Cardiac muscle cell (in vitro differentiated cells and primary cell): ENCODE measurements around the gene ADAMTS12. TPM values are rescaled to one million over a fixed set of nuclear protein-coding genes. Genes with fewer than 3 reads are reported as not detected.
"Not testable (repeated sequence)": the region's sequence is repeated elsewhere in the genome, so short reads cannot be mapped to it uniquely, and the experiment has no call there.

ENCODE experiments used
- DNase-seq, 2 donors: peaks; one replicate each; pipeline versions ENCODE4 v3.0.0 to v3.0.0-alpha.2; 2010 to 2017; ENCODE audit warnings: low read depth in 1 of 2, low spot score in 1 of 2
- H3K27ac ChIP-seq: fragments of 200-600 bp; sonication (generic); 2 replicates; pipeline ENCODE4 v1.5.1; 2016
- H3K27me3 ChIP-seq: fragments of 200-600 bp; sonication (generic); 2 replicates; pipeline ENCODE4 v1.6.0; 2016; ENCODE audit warnings: control low read depth
- H3K36me3 ChIP-seq: fragments of 200-600 bp; sonication (generic); 2 replicates; pipeline ENCODE4 v1.5.1; 2016; ENCODE audit warnings: control low read depth
- H3K4me1 ChIP-seq: fragments of 200-600 bp; sonication (generic); 2 replicates; pipeline ENCODE4 v1.8.1; 2017; ENCODE audit warnings: low read depth, mild to moderate bottlenecking, mixed run types
- H3K4me3 ChIP-seq: fragments of 200-600 bp; sonication (generic); 2 replicates; pipeline ENCODE4 v1.5.1; 2016; ENCODE audit warnings: mild to moderate bottlenecking
- H3K9me3 ChIP-seq: fragments of 200-600 bp; sonication (generic); 2 replicates; pipeline ENCODE4 v1.5.1; 2017; ENCODE audit warnings: low read depth, mild to moderate bottlenecking, control low read depth
- polyA plus RNA-seq: library from polyadenylated mRNA; unstranded; fragments of >200 nt; fragmentation: Nextera tagmentation; extraction: Ambion mirVana; gene quantifications from 2 replicates; pipeline ENCODE4 v1.2.1, GENCODE V29; 2016
- total RNA-seq: library from RNA; depleted of rRNA; stranded (reverse); fragments of >200 nt; gene quantifications from 2 replicates; pipeline ENCODE4 v1.2.3, GENCODE V29; 2016
- TF ChIP-seq, protein P1 (sequence below): IDR thresholded peaks from 2 replicates; pipeline ENCODE4 v1.5.1; 2012; ENCODE audit warnings: low read depth, mild to moderate bottlenecking, low read length

Gene ADAMTS12
- total and polyA plus RNA-seq, 2 experiments from 2014 or later = 29.3 to 48.4 TPM

DNA sequence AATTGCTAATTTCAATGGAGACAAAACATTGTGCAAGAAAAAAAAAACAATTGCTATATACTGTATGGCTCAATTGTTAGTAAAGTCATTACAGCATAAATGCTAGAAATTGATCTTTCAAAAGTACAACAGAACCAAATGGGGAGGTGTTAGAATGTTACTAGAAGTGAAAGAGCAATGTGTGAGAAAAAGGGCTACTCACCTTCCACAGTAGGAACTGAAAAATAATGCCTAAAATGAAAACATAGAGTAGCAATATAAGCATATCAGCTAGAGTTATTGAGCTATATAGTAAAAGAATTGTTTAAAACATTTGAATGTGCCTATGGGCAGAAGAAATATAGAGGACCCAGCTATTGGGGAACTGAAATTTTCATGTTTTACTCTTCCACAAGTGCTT is 33.5 kb upstream of the ADAMTS12 start:
- Histone ChIP-seq H3K9me3 (no peaks in the 10 kb centered on the region), H3K4me1 (no peaks in the 10 kb centered on the region), H3K4me3 (no peak overlapping the region), H3K36me3 (no peaks in the 10 kb centered on the region), H3K27ac (no peak overlapping the region), H3K27me3 (no peaks in the 10 kb centered on the region)
- TF ChIP-seq, protein P1, sequence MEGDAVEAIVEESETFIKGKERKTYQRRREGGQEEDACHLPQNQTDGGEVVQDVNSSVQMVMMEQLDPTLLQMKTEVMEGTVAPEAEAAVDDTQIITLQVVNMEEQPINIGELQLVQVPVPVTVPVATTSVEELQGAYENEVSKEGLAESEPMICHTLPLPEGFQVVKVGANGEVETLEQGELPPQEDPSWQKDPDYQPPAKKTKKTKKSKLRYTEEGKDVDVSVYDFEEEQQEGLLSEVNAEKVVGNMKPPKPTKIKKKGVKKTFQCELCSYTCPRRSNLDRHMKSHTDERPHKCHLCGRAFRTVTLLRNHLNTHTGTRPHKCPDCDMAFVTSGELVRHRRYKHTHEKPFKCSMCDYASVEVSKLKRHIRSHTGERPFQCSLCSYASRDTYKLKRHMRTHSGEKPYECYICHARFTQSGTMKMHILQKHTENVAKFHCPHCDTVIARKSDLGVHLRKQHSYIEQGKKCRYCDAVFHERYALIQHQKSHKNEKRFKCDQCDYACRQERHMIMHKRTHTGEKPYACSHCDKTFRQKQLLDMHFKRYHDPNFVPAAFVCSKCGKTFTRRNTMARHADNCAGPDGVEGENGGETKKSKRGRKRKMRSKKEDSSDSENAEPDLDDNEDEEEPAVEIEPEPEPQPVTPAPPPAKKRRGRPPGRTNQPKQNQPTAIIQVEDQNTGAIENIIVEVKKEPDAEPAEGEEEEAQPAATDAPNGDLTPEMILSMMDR = no peak
- no peak for DNase-seq

DNA sequence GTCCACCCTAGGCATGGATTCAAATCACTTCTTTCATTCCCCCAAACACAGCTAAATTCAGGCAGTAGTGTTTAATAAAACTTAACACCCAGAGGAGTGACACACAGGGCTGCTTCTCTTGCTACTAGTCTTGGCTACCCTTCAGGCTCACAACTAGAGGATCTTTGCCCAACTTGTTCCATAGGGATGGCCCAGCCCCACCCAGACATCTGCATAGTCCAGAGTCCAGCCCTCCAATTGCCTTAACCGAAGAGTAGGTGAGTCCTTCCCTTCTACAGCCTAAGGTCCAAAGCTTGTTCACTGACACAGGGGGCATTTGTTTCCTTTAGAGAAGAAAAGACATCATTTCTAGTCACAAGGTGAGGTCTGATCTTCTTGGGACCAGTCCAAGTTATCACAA is 29.2 kb upstream of the ADAMTS12 start:
- Histone ChIP-seq H3K4me3 (no peak overlapping the region), H3K27ac (no peak overlapping the region), H3K9me3 (no peaks in the 10 kb centered on the region), H3K27me3 (no peaks in the 10 kb centered on the region), H3K4me1 (no peaks in the 10 kb centered on the region), H3K36me3 (no peaks in the 10 kb centered on the region)
- TF ChIP-seq, protein P1 = no peak
- no peak for DNase-seq

GRCh38 chr5:33914844-33915243 is 23.1 kb upstream of the ADAMTS12 start:
- not testable (repeated sequence) for H3K4me1 ChIP-seq, DNase-seq, H3K9me3 ChIP-seq, H3K27me3 ChIP-seq, H3K36me3 ChIP-seq, H3K27ac ChIP-seq, H3K4me3 ChIP-seq

DNA sequence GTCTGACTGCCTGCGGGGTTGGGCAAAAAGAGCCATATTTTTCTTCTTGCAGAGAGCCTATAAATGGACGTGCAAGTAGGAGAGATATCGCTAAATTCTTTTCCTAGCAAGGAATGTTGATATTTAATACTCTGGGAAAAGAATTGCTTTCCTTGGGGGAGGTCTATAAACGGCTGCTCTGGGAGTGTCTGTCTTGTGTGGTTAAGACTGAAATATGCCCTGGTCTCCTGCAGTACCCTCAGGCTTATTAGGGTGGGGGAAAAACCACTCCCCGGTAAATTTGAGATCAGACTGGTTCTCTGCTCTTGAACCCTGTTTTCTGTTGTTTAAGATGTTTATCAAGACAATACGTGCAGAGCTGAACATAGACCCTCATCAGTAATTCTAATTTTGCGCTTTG is 14.5 kb upstream of the ADAMTS12 start:
- not testable (repeated sequence) for H3K27me3 ChIP-seq, H3K36me3 ChIP-seq, H3K27ac ChIP-seq, H3K9me3 ChIP-seq, H3K4me1 ChIP-seq, DNase-seq, H3K4me3 ChIP-seq

DNA sequence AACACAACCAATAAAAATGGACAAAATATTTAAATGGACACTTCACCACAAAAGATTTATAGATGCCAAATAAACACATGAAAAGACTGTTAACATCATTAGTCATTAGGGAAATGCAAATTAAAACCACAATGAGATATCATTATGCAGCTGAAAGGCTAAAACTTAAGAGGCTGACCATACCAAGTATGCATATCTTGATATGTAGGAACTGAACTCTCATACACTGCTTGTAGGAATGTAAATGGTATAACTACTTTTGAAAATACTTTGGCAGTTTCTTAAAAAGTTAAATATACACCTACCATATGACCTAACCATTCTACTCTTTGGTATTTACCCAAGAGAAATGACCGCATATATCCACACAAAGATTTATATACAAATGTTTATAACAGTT is 13.6 kb upstream of the ADAMTS12 start:
- Histone ChIP-seq H3K36me3 (no peaks in the 10 kb centered on the region), H3K27me3 (no peaks in the 10 kb centered on the region), H3K4me1 (no peaks in the 10 kb centered on the region), H3K4me3 (no peak overlapping the region), H3K9me3 (no peaks in the 10 kb centered on the region), H3K27ac (no peak overlapping the region)
- no peak for DNase-seq
- TF ChIP-seq, protein P1 = no peak

DNA sequence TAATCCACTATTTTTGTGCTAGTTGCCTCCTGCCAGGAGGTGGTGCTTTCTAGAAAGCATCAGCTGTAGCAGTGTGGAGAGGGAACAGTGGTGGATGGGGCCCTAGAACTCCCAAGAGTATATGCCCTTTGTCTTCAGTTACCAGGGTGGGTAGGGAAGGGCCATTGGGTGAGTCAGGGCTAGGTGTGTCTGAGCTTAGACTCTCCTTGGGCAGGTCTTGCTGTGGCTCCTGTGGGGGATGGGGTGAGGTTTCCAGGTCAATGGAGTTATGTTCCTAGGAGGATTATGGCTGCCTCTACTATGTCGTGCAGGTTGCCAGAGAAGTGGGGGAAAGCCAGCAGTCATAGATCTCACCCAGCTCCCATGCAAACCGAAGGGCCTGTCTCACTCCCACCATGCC is 11.3 kb upstream of the ADAMTS12 start:
- no peak for DNase-seq
- TF ChIP-seq, protein P1 = no peak
- Histone ChIP-seq H3K36me3 (no peaks in the 10 kb centered on the region), H3K4me1 (no peaks in the 10 kb centered on the region), H3K27ac (no peak overlapping the region), H3K9me3 (no peaks in the 10 kb centered on the region), H3K27me3 (no peaks in the 10 kb centered on the region), H3K4me3 (no peak overlapping the region)

- no peaks in the 10 kb centered on the region for H3K4me1 ChIP-seq
- peak in 1 of 2 donors; percentile 54 for DNase-seq
- no peak overlapping the region for H3K27ac ChIP-seq
- no peak overlapping the region for H3K4me3 ChIP-seq
- no peaks in the 10 kb centered on the region for H3K27me3 ChIP-seq
- TF ChIP-seq, protein P1 = no peak
- H3K36me3 ChIP-seq = no peaks in the 10 kb centered on the region
- H3K9me3 ChIP-seq = no peaks in the 10 kb centered on the region
Measured at GRCh38 chr5:33901156-33901555, 9.4 kb upstream of the ADAMTS12 start.
